ENCODE results near the gene ILKAP.

ILKAP gene

GRCh38 chr2:238121511-238122286 is 81.8 kb downstream of the ILKAP start:
- H3K27me3 Mint-ChIP-seq: peaks cover 33% of the 10 kb centered on the region
- H3K36me3 Mint-ChIP-seq: no peaks in the 10 kb centered on the region
- H3K4me3 Mint-ChIP-seq: no peak overlapping the region
- CTCF ChIA-PET: no interaction called here
- no peaks in the 10 kb centered on the region for H3K4me1 Mint-ChIP-seq
- no peak overlapping the region for H3K27ac Mint-ChIP-seq
- DNase-seq: no peak
- H3K9me3 Mint-ChIP-seq: no peaks in the 10 kb centered on the region

- Mint-ChIP-seq H3K9me3 (no peaks in the 10 kb centered on the region), H3K27me3 (peaks cover 39% of the 10 kb centered on the region), H3K4me1 (no peaks in the 10 kb centered on the region), H3K4me3 (no peak overlapping the region), H3K27ac (no peak overlapping the region), H3K36me3 (no peaks in the 10 kb centered on the region)
- no peak for DNase-seq
- CTCF ChIA-PET: no interaction called here
These were observed 82.8 kb downstream of the ILKAP start for GRCh38 chr2:238120463-238121298.

All from activated naive CD4-positive, alpha-beta T cell treated with anti-CD3 and anti-CD28 coated beads, Interleukin-2, amount 10 ng/mL, durations not matched to agents 7 days and 5 days (primary cell).